GM18873 (cell line): ENCODE data around the gene PRSS56.

Experiments used
- ATAC-seq: cut with Tn5 transposase; IDR thresholded peaks from one replicate; pipeline ENCODE4 v1.9.1; 2021; ENCODE audit warnings: mild to moderate bottlenecking, moderate library complexity, moderate number of reproducible peaks; ENCODE audit not compliant: unreplicated experiment, low FRiP score

The PRSS56 gene

DNA sequence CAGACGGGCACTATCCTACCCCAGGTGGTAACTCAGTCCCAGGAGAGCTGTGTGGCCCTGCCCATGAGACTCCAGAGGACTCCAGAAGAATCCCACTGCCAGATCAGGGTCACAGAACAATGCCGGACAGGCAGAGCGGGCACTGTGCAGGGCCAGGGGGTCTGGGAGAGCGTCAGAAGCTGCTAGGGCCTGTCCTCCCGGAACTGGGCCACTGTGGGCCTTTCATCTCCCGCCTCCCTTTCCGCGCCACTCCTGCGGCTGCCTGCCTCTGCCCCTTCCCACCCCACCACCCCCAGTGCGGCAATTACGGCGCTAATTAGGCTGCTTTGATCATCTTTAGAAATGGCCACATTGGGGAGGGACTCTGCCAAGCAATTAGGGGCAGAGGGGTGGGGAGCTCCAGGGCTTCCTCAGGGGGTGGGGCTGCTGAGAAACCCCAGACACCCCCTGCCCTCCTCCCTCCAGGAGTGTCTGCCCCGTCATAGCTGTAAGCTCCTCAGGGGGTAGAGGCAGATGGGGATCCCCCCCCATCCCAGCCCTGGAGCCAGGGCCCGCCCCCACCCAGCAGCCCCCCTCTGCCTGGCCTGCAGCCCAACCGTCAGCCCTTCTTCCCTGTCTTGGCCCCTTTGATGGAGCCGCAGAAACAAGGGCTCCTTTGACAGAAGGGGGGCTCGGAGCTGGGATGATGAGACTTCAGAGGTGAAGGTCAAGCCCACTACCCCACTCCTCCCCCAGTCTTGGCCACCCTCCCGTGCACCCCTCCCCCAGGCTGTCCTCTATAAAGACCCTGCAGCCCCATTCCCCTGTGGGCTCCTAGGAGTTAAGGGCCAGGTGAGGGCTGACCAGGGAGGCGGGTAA is at the start of gene PRSS56:
Gene PRSS56 (plus strand): TSS at position 808 of the 858 bp plus-strand sequence. CDS start 211 bp downstream, outside the sequence.
- no peak for ATAC-seq

DNA sequence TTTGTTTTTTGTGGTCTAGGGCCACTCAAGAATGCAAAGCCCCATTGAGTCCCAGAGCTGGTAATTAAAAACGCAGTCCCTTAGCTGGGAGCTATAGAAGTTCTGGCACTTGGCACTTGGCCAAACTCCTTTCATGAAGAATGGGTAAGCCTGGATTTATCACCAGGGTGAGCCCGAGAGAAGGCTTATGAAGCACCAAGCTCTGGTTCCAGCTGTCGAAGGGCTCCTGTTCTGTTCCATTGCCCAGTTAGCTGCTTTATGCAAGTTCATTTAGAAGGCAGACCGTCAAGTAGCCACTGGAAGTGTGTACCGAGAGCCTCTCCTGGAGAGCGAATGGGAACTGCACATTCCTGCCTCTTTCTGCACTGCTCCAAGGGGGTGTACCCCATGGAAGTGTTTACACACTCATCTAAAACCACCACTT is 46.7 kb upstream of the PRSS56 start:
- ATAC-seq, result no peak

GRCh38 chr2:232476045-232476444 is 44.1 kb upstream of the PRSS56 start:
- ATAC-seq, result no peak

DNA sequence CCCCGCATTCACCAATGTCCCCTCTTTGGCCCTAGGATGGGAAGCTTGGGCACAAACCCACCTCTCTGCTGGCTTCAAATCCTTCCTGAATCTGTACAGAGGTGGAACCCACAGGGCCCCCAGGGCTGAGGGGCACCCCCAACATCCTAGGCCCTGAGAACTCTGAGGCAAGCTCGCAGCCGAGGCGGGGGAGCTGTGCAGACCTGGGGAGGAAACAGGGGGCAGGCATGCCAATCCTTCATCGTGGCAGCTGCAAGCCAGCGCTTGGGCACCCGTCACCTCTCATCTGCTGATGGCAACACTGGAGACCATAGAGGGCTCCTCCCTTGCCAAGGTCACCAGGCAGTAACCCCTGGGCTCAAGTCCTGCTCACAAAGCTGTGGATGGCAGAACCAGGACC is 43.4 kb upstream of the PRSS56 start:
- ATAC-seq, result no peak

DNA sequence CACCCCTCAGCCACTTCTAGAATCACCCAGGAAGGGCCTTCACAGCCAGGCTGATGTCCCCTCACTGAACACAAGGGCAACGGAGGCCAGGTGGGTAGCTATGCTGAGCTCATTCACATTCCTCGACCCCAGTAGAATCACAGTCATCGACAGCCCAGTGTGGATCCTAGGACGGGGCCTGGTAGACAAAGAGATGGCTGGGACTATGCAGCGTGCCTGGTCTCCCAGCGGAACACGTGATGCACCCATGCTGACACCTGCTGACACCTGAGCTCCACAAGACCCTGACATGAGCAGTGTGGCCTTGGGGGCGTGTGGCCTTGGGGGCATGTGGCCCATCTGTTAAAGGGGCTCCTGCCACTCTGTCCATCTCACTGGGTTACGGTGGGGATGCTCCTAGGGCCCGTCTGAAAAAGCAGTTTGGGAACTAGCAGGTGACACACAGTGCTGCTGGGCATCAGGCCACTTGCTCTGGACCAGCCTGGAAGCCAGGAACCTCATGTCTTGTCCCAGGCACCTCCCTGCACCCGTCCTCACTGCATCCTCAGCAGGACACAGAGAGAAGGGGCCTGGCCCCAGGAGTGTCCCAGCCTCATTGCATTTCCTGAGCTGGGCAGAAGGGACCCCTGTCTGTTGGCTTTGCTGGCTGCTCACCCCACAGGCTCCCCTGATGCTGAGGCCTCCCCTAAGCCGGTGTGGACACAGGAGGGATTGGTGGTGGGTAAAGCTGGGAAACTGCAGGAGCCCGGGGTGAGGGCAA is 42.3 kb upstream of the PRSS56 start:
- no peak for ATAC-seq

GRCh38 chr2:232478571-232479340 is 41.4 kb upstream of the PRSS56 start:
- no peak for ATAC-seq

- no peak for ATAC-seq
Observed at GRCh38 chr2:232479341-232480200, 40.6 kb upstream of the PRSS56 start.

DNA sequence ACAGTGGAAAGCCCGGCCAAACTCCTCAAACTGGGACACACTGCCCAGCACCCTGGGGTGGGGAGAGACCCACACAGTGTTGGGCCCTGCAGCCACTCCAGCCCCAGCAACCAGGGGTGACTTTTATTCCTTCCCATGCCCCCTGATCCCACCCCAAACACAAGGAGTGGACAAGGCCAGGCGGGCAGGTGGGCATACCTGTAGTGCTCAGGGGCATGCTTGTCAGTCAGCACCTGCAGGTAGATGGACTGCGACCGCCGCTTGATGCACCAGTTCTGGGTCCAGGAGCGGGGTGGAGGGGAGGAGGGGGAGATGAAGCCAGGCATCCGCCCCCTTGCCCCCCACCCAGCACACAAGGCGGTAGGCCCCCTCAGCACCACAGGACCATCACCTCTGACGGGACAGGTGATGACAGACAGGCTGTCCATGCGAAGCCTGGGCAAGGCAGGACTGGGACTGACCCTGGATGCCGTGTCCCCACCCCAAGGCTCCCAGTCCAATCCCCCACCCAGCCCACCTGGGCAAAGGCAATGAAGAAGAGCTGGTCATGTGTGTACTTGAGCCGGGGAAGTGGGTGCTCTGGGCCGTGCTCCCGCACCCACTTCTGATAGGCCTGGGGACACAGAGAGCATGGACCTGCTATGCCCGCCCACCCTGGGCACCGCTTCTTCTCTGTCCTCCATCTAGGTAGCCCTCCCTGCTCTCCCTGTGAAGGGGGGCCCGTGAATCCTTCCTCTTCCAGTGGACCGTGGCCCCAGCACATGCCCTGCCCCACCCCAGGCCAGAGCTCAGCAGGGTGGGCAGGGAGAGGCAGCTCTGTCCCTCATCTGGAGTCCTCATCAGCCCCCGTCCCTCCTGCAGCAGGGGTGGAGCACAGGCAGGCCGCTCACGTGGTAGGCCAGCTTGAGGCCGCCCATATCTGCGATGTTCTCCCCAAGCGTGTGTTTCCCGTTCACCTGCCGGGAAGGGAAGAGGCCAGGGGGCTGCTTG is 39.7 kb upstream of the PRSS56 start:
- ATAC-seq, result no peak

GRCh38 chr2:232481322-232482140 is 38.7 kb upstream of the PRSS56 start:
- no peak for ATAC-seq

- ATAC-seq, result no peak
Observed at GRCh38 chr2:232482301-232483238, 37.6 kb upstream of the PRSS56 start.

- no peak for ATAC-seq
Observed at GRCh38 chr2:232483311-232483922, 36.8 kb upstream of the PRSS56 start.

- no peak for ATAC-seq
Observed at GRCh38 chr2:232483923-232484627, 36.1 kb upstream of the PRSS56 start.

DNA sequence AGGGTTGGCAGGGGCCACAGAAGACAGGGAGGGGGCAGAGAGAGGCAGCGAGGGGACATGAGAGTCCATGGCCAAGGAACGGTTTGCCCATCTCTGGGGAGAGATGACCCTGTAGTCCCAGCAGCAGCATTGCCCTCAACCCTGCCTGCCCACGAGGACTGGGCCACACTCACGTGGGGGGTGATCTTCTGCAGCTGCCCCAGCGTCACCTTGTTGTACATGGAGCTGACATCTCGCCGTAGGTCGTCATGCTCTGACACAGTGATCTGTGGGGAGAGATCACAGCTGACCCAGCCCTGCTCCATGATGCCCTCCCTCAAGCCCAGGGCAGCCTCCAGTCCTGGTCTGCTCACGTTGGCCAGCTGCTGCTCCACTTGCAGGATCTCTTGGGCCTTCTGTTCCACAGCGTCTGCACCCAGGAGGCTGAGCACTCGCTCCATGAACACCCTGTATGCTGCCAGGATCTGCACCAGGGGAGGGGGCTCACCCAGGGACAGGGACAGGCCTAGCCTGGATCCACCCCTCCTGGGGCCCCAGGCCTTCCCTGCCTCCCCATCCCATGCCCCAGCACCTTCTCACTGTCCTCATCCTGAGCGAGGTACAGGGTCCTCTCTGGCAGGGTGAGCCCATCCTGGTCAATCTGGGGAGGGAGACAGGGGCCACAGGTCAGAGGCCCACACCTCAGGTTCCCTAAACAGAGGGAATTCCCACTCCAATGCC is 35.4 kb upstream of the PRSS56 start:
- ATAC-seq, result no peak

- ATAC-seq, result no peak
Observed at GRCh38 chr2:232485348-232485756, 34.8 kb upstream of the PRSS56 start.
